GM23248 (cell line): ENCODE measurements around the gene CDK10. TPM values are rescaled to one million over a fixed set of nuclear protein-coding genes. Genes with fewer than 3 reads are reported as not detected.
"Not testable (repeated sequence)": the region's sequence is repeated elsewhere in the genome, so short reads cannot be mapped to it uniquely, and the experiment has no call there.

ENCODE experiments used
- DNase-seq: peaks from one replicate; pipeline ENCODE4 v3.0.0-alpha.2; 2015
- H2AFZ ChIP-seq: fragments of 200-600 bp; sonication (generic); 2 replicates; pipeline ENCODE4 v1.6.1; 2016; ENCODE audit warnings: antibody characterized with exemption
- H3F3A ChIP-seq: fragments of 200-600 bp; sonication (generic); 2 replicates; pipeline ENCODE4 v1.6.1; 2016; ENCODE audit warnings: mild to moderate bottlenecking, antibody characterized with exemption, mixed run types; ENCODE audit not compliant: insufficient read depth
- H3K27ac ChIP-seq: fragments of 200-600 bp; sonication (generic); 2 replicates; pipeline ENCODE4 v1.5.1; 2016; ENCODE audit warnings: mild to moderate bottlenecking
- H3K27me3 ChIP-seq: fragments of 200-600 bp; sonication (generic); replicated peaks from 2 replicates; pipeline ENCODE4 v1.6.1; 2016; ENCODE audit warnings: mild to moderate bottlenecking; ENCODE audit not compliant: insufficient read depth
- H3K36me3 ChIP-seq: fragments of 200-600 bp; sonication (generic); 2 replicates; pipeline ENCODE4 v1.6.1; 2016; ENCODE audit warnings: low read depth, mild to moderate bottlenecking
- H3K4me1 ChIP-seq: fragments of 200-600 bp; sonication (generic); 2 replicates; pipeline ENCODE4 v1.6.1; 2016; ENCODE audit warnings: mild to moderate bottlenecking; ENCODE audit not compliant: insufficient read depth
- H3K4me2 ChIP-seq: fragments of 200-600 bp; sonication (generic); one replicate; pipeline ENCODE4 v1.6.1; 2016; ENCODE audit warnings: mild to moderate bottlenecking; ENCODE audit not compliant: unreplicated experiment
- H3K4me3 ChIP-seq: fragments of 200-600 bp; sonication (generic); 2 replicates; pipeline ENCODE4 v1.5.1; 2016; ENCODE audit warnings: mild to moderate bottlenecking
- H3K79me2 ChIP-seq: fragments of 200-600 bp; sonication (generic); 2 replicates; pipeline ENCODE4 v1.6.1; 2016; ENCODE audit warnings: mild to moderate bottlenecking; ENCODE audit not compliant: insufficient read depth
- H3K9ac ChIP-seq: fragments of 200-600 bp; sonication (generic); 2 replicates; pipeline ENCODE4 v1.6.1; 2016; ENCODE audit warnings: mild to moderate bottlenecking
- H3K9me2 ChIP-seq: fragments of 200-600 bp; sonication (generic); 2 replicates; pipeline ENCODE4 v1.6.1; 2016; ENCODE audit warnings: mixed run types, mild to moderate bottlenecking, moderate library complexity; ENCODE audit not compliant: insufficient read depth
- H3K9me3 ChIP-seq: fragments of 200-600 bp; sonication (generic); one replicate; pipeline ENCODE4 v1.6.1; 2017; ENCODE audit warnings: low read depth
- H4K20me1 ChIP-seq: fragments of 200-600 bp; sonication (generic); 2 replicates; pipeline ENCODE4 v1.6.0; 2016; ENCODE audit not compliant: insufficient read depth
- EZH2 ChIP-seq: fragments of 200-600 bp; sonication (generic); IDR thresholded peaks from 2 replicates; pipeline ENCODE4 v1.6.1; 2018; ENCODE audit warnings: antibody characterized with exemption, mild to moderate bottlenecking; ENCODE audit not compliant: insufficient read depth, poor library complexity, severe bottlenecking
- EZH2phosphoT487 ChIP-seq: fragments of 200-600 bp; sonication (generic); IDR thresholded peaks from 2 replicates; pipeline ENCODE4 v1.6.1; 2018; ENCODE audit warnings: antibody characterized with exemption, moderate library complexity, mild to moderate bottlenecking, low read depth; ENCODE audit not compliant: insufficient read depth
- WGBS, 2 experiments: methylation state at CpG; one replicate each; pipeline ENCODE4 v1.1.6; 2015 to 2017; ENCODE audit warnings: low lambda C conversion rate in 2 of 2, low coverage in 1 of 2; ENCODE audit errors: missing lambda C conversion rate in 2 of 2; 5-methylcytosine and 5-hydroxymethylcytosine counted together
- in situ Hi-C: fragments of 300-500 bp; cut with MboI; formaldehyde crosslinking; loops from 2 replicates; pipeline ENCODE4 v1.15.0; 2020
- polyA plus RNA-seq: library from polyadenylated mRNA; unstranded; fragments of >200 nt; fragmentation: Nextera tagmentation; extraction: Ambion mirVana; gene quantifications from 2 replicates; pipeline ENCODE4 v1.2.1, GENCODE V29; 2016
- total RNA-seq: library from RNA; depleted of rRNA; stranded (reverse); fragments of >200 nt; shearing (Covaris generic); gene quantifications from 2 replicates; pipeline ENCODE4 v1.2.3, GENCODE V29; 2014

CDK10 gene
- total and polyA plus RNA-seq, 2 experiments from 2014 or later, result 49.6 to 51.9 TPM

DNA sequence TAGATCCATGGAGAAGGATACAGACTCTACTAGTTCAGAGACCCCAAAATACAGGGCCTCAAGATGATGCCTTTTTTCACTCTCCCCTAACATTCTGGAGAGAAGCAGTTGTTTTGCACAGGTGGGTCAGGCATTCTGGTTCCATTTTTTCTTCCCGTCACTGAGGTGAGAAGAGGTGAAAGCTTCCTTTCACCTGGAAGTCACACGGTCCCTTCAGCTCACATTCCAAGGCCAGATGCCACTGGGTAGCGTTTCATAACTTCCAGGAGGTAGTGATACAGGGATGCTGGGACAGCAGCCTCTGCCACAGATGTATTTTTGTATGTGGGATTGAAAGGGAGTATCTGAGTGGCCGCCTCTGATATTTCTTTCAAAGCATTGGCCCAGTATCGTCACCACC is 1.9 kb downstream of the CDK10 start:
- TF ChIP-seq EZH2phosphoT487 (no peak), EZH2 (no peak)
- peaks cover 4% of the 10 kb centered on the region for H3K4me1 ChIP-seq
- no peaks in the 10 kb centered on the region for H3K9me3 ChIP-seq
- WGBS, 2 experiments, result 90 to 94% methylated on average over 5 of the region's 5 CpGs
- peaks cover 6% of the 10 kb centered on the region; the same call in 1 of the 2 replicates for H3K36me3 ChIP-seq
- no peak for DNase-seq
- in situ Hi-C loops, result no loop called here
- H3F3A ChIP-seq, result peaks cover 8% of the 10 kb centered on the region; the same call in 1 of the 2 replicates
- H3K27me3 ChIP-seq, result no peaks in the 10 kb centered on the region
- no peaks in the 10 kb centered on the region for H4K20me1 ChIP-seq
- H3K4me2 ChIP-seq, result no peak overlapping the region
- no peak overlapping the region for H3K27ac ChIP-seq
- no peak overlapping the region for H3K4me3 ChIP-seq
- no peak overlapping the region for H3K9ac ChIP-seq
- H2AFZ ChIP-seq, result no peak overlapping the region
- peaks cover 32% of the 10 kb centered on the region for H3K79me2 ChIP-seq
- H3K9me2 ChIP-seq, result no peaks in the 10 kb centered on the region

DNA sequence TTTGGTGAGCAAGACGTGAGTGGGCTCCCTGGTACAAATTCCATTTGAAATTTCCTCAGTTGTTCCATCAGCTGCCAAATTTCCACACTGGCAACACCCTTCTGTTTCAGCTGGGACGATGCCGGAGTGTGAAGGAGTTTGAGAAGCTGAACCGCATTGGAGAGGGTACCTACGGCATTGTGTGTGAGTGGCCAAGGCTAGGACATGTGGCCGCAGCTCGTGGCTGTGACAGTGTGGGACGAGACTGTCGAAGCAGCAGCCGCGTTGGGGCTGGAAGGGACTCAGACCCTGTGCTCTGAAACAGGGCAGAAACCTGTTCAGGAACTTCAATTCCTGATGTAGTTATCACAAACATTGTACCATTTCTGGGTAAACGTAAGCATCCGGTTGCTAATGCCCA is 2.7 kb downstream of the CDK10 start:
- no peaks in the 10 kb centered on the region for H3K27me3 ChIP-seq
- H4K20me1 ChIP-seq, result no peaks in the 10 kb centered on the region
- no peak overlapping the region for H3K27ac ChIP-seq
- H3K9ac ChIP-seq, result no peak overlapping the region
- H3K4me3 ChIP-seq, result no peak overlapping the region
- in situ Hi-C loops, result no loop called here
- no peak overlapping the region for H2AFZ ChIP-seq
- no peaks in the 10 kb centered on the region for H3K9me3 ChIP-seq
- WGBS, 2 experiments, result 93 to 95% methylated on average over 13 of the region's 13 CpGs
- H3K79me2 ChIP-seq, result peaks cover 32% of the 10 kb centered on the region
- peaks cover 8% of the 10 kb centered on the region; the same call in 1 of the 2 replicates for H3F3A ChIP-seq
- no peak overlapping the region for H3K4me2 ChIP-seq
- peaks cover 4% of the 10 kb centered on the region for H3K4me1 ChIP-seq
- no peaks in the 10 kb centered on the region for H3K9me2 ChIP-seq
- peaks cover 6% of the 10 kb centered on the region; the same call in 1 of the 2 replicates for H3K36me3 ChIP-seq
- no peak for DNase-seq
- no peak for TF ChIP-seq EZH2phosphoT487
- TF ChIP-seq EZH2, result no peak

DNA sequence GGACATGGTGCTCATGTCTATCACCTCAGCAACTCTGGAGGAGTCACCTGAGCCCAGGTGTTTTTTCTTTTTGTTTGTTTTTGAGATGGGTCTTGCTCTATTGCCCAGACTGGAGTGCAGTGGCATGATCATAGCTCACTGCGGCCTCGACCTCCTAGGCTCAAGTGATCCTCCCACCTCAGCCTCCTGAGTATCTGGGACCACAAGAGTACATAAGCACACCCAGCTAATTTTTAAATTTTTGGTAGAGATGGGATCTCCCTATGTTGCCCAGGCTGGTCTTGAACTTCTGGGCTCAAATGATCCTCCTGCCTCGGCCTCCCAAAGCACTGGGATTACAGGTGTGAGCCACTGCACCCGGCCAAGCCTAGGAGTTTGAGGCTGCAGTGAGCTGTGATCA is 3.1 kb downstream of the CDK10 start:
- 84 to 85% methylated on average over 4 of the region's 4 CpGs for WGBS, 2 experiments
- H3K4me1 ChIP-seq, H3K36me3 ChIP-seq, H3K4me3 ChIP-seq, DNase-seq, H3K27ac ChIP-seq, in situ Hi-C loops, H2AFZ ChIP-seq, H4K20me1 ChIP-seq, H3K9me2 ChIP-seq, H3F3A ChIP-seq, H3K27me3 ChIP-seq, H3K4me2 ChIP-seq, H3K9ac ChIP-seq, H3K9me3 ChIP-seq: not testable (repeated sequence)
- peaks cover 32% of the 10 kb centered on the region for H3K79me2 ChIP-seq

DNA sequence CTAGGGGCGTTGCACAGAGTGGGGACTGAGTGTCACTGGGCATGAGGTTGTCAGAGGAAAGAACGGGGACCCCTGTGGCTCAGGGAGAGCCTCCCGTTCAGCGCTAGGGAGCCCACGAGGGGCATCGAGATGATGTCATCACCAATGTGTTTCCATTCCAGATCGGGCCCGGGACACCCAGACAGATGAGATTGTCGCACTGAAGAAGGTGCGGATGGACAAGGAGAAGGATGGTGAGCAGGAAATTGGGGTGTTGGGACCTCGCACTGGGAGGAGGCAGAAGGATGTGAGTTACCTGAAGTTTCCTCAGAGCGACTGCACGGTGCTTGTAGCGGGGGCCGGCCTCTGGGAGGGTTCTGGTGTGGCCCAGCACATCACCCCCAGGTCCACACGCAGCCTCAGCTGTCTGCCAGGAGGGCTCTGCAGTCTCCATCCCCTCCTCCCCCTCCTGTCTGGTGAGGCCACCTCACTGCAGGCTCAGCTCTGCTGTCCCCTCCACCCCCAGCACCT is 4.0 kb downstream of the CDK10 start:
- Histone ChIP-seq H2AFZ (no peak overlapping the region), H3K9me3 (no peaks in the 10 kb centered on the region), H3K4me3 (no peak overlapping the region), H3K27ac (no peak overlapping the region), H3K36me3 (peaks cover 6% of the 10 kb centered on the region; the same call in 1 of the 2 replicates), H3K4me2 (no peak overlapping the region), H4K20me1 (no peaks in the 10 kb centered on the region), H3K27me3 (no peaks in the 10 kb centered on the region), H3F3A (peaks cover 8% of the 10 kb centered on the region; the same call in 1 of the 2 replicates), H3K9ac (no peak overlapping the region), H3K79me2 (peaks cover 32% of the 10 kb centered on the region), H3K9me2 (no peaks in the 10 kb centered on the region), H3K4me1 (peaks cover 4% of the 10 kb centered on the region)
- no peak for DNase-seq
- 93 to 97% methylated on average over 16 of the region's 16 CpGs for WGBS, 2 experiments
- TF ChIP-seq EZH2 (no peak), EZH2phosphoT487 (no peak)
- in situ Hi-C loops, result no loop called here
